Adipocyte (in vitro differentiated cells): ENCODE measurements around the gene ATRNL1.

ENCODE experiments used
- DNase-seq: peaks from one replicate; pipeline ENCODE4 v3.0.0-alpha.2; 2015; ENCODE audit warnings: low read depth
- H3K27me3 ChIP-seq: replicated peaks from 2 replicates; pipeline ENCODE4 v1.7.0; 2013; ENCODE audit warnings: mild to moderate bottlenecking, low read length, moderate library complexity; ENCODE audit not compliant: control insufficient read depth, insufficient read depth
- H3K36me3 ChIP-seq: 2 replicates; pipeline ENCODE4 v1.7.0; 2013; ENCODE audit warnings: low read length, mild to moderate bottlenecking, moderate library complexity; ENCODE audit not compliant: control insufficient read depth, insufficient read depth, severe bottlenecking
- H3K4me1 ChIP-seq: 2 replicates; pipeline ENCODE4 v1.7.0; 2013; ENCODE audit warnings: mild to moderate bottlenecking, low read length, moderate library complexity; ENCODE audit not compliant: control insufficient read depth, insufficient read depth
- H3K4me3 ChIP-seq: 2 replicates; pipeline ENCODE4 v1.7.0; 2013; ENCODE audit warnings: mild to moderate bottlenecking, low read length, moderate library complexity
- H3K9ac ChIP-seq: 2 replicates; pipeline ENCODE4 v1.7.0; 2013; ENCODE audit warnings: mild to moderate bottlenecking, low read length, moderate library complexity
- H3K9me3 ChIP-seq: 2 replicates; pipeline ENCODE4 v1.7.0; 2013; ENCODE audit warnings: mild to moderate bottlenecking, low read length, moderate library complexity; ENCODE audit not compliant: control insufficient read depth

The ATRNL1 gene

GRCh38 chr10:115867305-115867704 lies 774.1 kb downstream of the ATRNL1 start:
- Histone ChIP-seq H3K9ac (no peak overlapping the region), H3K4me1 (no peaks in the 10 kb centered on the region), H3K36me3 (no peaks in the 10 kb centered on the region), H3K9me3 (no peaks in the 10 kb centered on the region), H3K4me3 (no peak overlapping the region), H3K27me3 (no peaks in the 10 kb centered on the region)
- no peak for DNase-seq

GRCh38 chr10:115871855-115872254 lies 778.7 kb downstream of the ATRNL1 start:
- Histone ChIP-seq H3K9me3 (no peaks in the 10 kb centered on the region), H3K9ac (no peak overlapping the region), H3K4me3 (no peak overlapping the region), H3K27me3 (peaks cover 5% of the 10 kb centered on the region), H3K4me1 (no peaks in the 10 kb centered on the region), H3K36me3 (no peaks in the 10 kb centered on the region)
- DNase-seq, result no peak

- H3K9ac ChIP-seq, result no peak overlapping the region
- no peak for DNase-seq
- no peaks in the 10 kb centered on the region for H3K36me3 ChIP-seq
- peaks cover 5% of the 10 kb centered on the region for H3K27me3 ChIP-seq
- H3K4me1 ChIP-seq, result no peaks in the 10 kb centered on the region
- H3K9me3 ChIP-seq, result no peaks in the 10 kb centered on the region
- H3K4me3 ChIP-seq, result no peak overlapping the region
Observed at GRCh38 chr10:115875172-115875571, 782.0 kb downstream of the ATRNL1 start.

GRCh38 chr10:115879372-115880089 lies 786.4 kb downstream of the ATRNL1 start:
- Histone ChIP-seq H3K4me1 (no peaks in the 10 kb centered on the region), H3K36me3 (no peaks in the 10 kb centered on the region), H3K27me3 (peaks cover 4% of the 10 kb centered on the region), H3K4me3 (no peak overlapping the region), H3K9ac (no peak overlapping the region), H3K9me3 (no peaks in the 10 kb centered on the region)
- DNase-seq, result no peak

GRCh38 chr10:115882021-115882420 lies 788.9 kb downstream of the ATRNL1 start:
- DNase-seq, result no peak
- Histone ChIP-seq H3K36me3 (no peaks in the 10 kb centered on the region), H3K9me3 (no peaks in the 10 kb centered on the region), H3K27me3 (no peaks in the 10 kb centered on the region), H3K4me1 (no peaks in the 10 kb centered on the region), H3K9ac (no peak overlapping the region), H3K4me3 (no peak overlapping the region)

GRCh38 chr10:115883372-115883771 lies 790.2 kb downstream of the ATRNL1 start:
- Histone ChIP-seq H3K9me3 (no peaks in the 10 kb centered on the region), H3K9ac (no peak overlapping the region), H3K27me3 (no peaks in the 10 kb centered on the region), H3K4me3 (no peak overlapping the region), H3K4me1 (no peaks in the 10 kb centered on the region), H3K36me3 (no peaks in the 10 kb centered on the region)
- no peak for DNase-seq

GRCh38 chr10:115884331-115884730 lies 791.2 kb downstream of the ATRNL1 start:
- H3K9me3 ChIP-seq, result no peaks in the 10 kb centered on the region

GRCh38 chr10:115895166-115895565 lies 802.0 kb downstream of the ATRNL1 start:
- no peaks in the 10 kb centered on the region for H3K27me3 ChIP-seq
- H3K36me3 ChIP-seq, result no peaks in the 10 kb centered on the region
- DNase-seq, result no peak

More at GRCh38 chr10:115884331-115884730, 791.2 kb downstream of the ATRNL1 start:
- H3K27me3 ChIP-seq, result no peaks in the 10 kb centered on the region
- H3K4me3 ChIP-seq, result no peak overlapping the region
- H3K36me3 ChIP-seq, result no peaks in the 10 kb centered on the region
- H3K4me1 ChIP-seq, result no peaks in the 10 kb centered on the region
- no peak for DNase-seq
- H3K9ac ChIP-seq, result no peak overlapping the region

GRCh38 chr10:115898242-115898641 lies 805.1 kb downstream of the ATRNL1 start:
- Histone ChIP-seq H3K4me1 (no peaks in the 10 kb centered on the region), H3K4me3 (no peak overlapping the region), H3K27me3 (no peaks in the 10 kb centered on the region), H3K36me3 (no peaks in the 10 kb centered on the region), H3K9me3 (peaks cover 3% of the 10 kb centered on the region), H3K9ac (no peak overlapping the region)
- DNase-seq, result no peak

More at GRCh38 chr10:115895166-115895565, 802.0 kb downstream of the ATRNL1 start:
- H3K9ac ChIP-seq, result no peak overlapping the region
- H3K9me3 ChIP-seq, result no peaks in the 10 kb centered on the region
- no peaks in the 10 kb centered on the region for H3K4me1 ChIP-seq
- H3K4me3 ChIP-seq, result no peak overlapping the region

GRCh38 chr10:115902596-115902995 lies 809.4 kb downstream of the ATRNL1 start:
- no peaks in the 10 kb centered on the region for H3K36me3 ChIP-seq
- no peak for DNase-seq
- H3K9ac ChIP-seq, result no peak overlapping the region
- H3K27me3 ChIP-seq, result no peaks in the 10 kb centered on the region
- H3K9me3 ChIP-seq, result peaks cover 3% of the 10 kb centered on the region
- no peak overlapping the region for H3K4me3 ChIP-seq
- no peaks in the 10 kb centered on the region for H3K4me1 ChIP-seq

GRCh38 chr10:115903207-115903606 lies 810.0 kb downstream of the ATRNL1 start:
- Histone ChIP-seq H3K36me3 (no peaks in the 10 kb centered on the region), H3K9ac (no peak overlapping the region), H3K4me3 (no peak overlapping the region), H3K9me3 (peaks cover 3% of the 10 kb centered on the region), H3K27me3 (no peaks in the 10 kb centered on the region), H3K4me1 (no peaks in the 10 kb centered on the region)
- DNase-seq, result peak; percentile 7

GRCh38 chr10:115903845-115904244 lies 810.7 kb downstream of the ATRNL1 start:
- H3K36me3 ChIP-seq, result no peaks in the 10 kb centered on the region
- no peaks in the 10 kb centered on the region for H3K27me3 ChIP-seq
- DNase-seq, result no peak
- H3K4me3 ChIP-seq, result no peak overlapping the region
- no peaks in the 10 kb centered on the region for H3K4me1 ChIP-seq
- H3K9ac ChIP-seq, result no peak overlapping the region
- peaks cover 3% of the 10 kb centered on the region for H3K9me3 ChIP-seq
